ENCODE results near the gene OR51V1. TPM values are rescaled to one million over a fixed set of nuclear protein-coding genes. Genes with fewer than 3 reads are reported as not detected.

Gene OR51V1
- polyA plus RNA-seq, 2 of the 4 experiments (the other 2 are of a cell fraction) = not detected

DNA sequence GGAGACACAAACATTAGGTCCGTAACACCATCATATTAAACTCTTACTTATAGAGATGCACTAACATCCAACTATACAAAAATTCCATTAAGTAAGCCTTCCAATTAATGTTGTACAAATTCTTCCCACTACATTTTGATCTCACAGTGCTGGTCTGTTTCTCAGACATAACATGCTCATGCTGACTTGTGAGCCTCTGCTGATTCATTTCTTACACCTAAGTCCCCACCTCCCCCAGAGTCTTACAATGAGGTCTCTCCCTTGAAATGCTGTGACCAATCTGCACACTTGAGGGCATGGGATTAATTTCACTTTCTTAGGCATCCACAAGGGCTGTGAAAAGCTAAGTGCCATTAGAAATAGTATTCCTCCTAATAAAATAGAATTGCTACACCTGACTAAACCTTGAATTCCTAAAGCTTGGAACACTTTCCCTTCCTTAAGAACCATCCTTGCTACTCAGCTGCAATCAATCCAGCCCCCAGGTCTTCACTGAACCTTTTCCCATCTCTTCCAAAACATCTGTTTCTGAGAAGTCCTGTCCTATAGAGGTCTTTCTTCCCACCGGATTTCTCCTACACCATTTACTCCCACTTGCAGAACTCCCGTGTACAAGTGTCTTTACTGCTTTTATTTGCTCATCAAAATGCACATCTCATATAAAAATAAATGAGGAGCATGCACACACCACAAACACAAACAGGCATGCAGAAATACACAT, 47.1 kb upstream of the OR51V1 start:
- H3K4me2 ChIP-seq = no peak overlapping the region
- CTCF ChIA-PET = no interaction called here
- H3K9me3 ChIP-seq = no peaks in the 10 kb centered on the region
- TF ChIP-seq TFCP2L1 (CRISPR knock-in tag; IDR thresholded peaks at IDR 0.05) = no peak
- no peak for TF ChIP-seq HEYL (CRISPR knock-in tag; IDR thresholded peaks at IDR 0.05)
- TF ChIP-seq, protein P1, sequence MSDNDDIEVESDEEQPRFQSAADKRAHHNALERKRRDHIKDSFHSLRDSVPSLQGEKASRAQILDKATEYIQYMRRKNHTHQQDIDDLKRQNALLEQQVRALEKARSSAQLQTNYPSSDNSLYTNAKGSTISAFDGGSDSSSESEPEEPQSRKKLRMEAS (IDR thresholded peaks at IDR 0.05) = no peak
- TF ChIP-seq KDM1A (IDR thresholded peaks at IDR 0.05; ENCODE audit: low read depth) = no peak
- TF ChIP-seq CBX8 (IDR thresholded peaks at IDR 0.05) = no peak
- no peak for TF ChIP-seq FOSL2 (IDR thresholded peaks at IDR 0.05)
- no peak for TF ChIP-seq FOSL2 (CRISPR knock-in tag; IDR thresholded peaks at IDR 0.05)
- no peak for TF ChIP-seq GATA3 (IDR thresholded peaks at IDR 0.05; ENCODE audit: borderline replicate concordance)
- no peak for TF ChIP-seq RFX5 (IDR thresholded peaks at IDR 0.05)
- TF ChIP-seq ZFP36 (IDR thresholded peaks at IDR 0.05; ENCODE audit: borderline replicate concordance, partially characterized antibody) = no peak
- no peak for TF ChIP-seq EP300 (IDR thresholded peaks at IDR 0.05)
- TF ChIP-seq NFE2L2 (conservative IDR thresholded peaks at IDR 0.05; ENCODE audit: low read length) = no peak
- TF ChIP-seq, protein P2, sequence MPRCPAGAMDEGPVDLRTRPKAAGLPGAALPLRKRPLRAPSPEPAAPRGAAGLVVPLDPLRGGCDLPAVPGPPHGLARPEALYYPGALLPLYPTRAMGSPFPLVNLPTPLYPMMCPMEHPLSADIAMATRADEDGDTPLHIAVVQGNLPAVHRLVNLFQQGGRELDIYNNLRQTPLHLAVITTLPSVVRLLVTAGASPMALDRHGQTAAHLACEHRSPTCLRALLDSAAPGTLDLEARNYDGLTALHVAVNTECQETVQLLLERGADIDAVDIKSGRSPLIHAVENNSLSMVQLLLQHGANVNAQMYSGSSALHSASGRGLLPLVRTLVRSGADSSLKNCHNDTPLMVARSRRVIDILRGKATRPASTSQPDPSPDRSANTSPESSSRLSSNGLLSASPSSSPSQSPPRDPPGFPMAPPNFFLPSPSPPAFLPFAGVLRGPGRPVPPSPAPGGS (IDR thresholded peaks at IDR 0.05) = no peak
- no peak for TF ChIP-seq CBX2 (IDR thresholded peaks at IDR 0.05; ENCODE audit: borderline replicate concordance, low read depth)
- TF ChIP-seq ZC3H11A (IDR thresholded peaks at IDR 0.05) = no peak
- no peak for TF ChIP-seq BHLHE40 (IDR thresholded peaks at IDR 0.05; ENCODE audit: low read depth, low read length)
- no peak for TF ChIP-seq RARB (CRISPR knock-in tag; IDR thresholded peaks at IDR 0.05)
- no peak for TF ChIP-seq FOSB (CRISPR knock-in tag; IDR thresholded peaks at IDR 0.05)
- no peak for TF ChIP-seq CHD2 (IDR thresholded peaks at IDR 0.05; ENCODE audit: low read length, partially characterized antibody)
- TF ChIP-seq, protein P3, sequence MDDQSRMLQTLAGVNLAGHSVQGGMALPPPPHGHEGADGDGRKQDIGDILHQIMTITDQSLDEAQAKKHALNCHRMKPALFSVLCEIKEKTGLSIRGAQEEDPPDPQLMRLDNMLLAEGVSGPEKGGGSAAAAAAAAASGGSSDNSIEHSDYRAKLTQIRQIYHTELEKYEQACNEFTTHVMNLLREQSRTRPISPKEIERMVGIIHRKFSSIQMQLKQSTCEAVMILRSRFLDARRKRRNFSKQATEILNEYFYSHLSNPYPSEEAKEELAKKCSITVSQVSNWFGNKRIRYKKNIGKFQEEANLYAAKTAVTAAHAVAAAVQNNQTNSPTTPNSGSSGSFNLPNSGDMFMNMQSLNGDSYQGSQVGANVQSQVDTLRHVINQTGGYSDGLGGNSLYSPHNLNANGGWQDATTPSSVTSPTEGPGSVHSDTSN (IDR thresholded peaks at IDR 0.05) = no peak
- no peaks in the 10 kb centered on the region for H3K4me1 ChIP-seq
- no peak for FAIRE-seq
- WGBS (ENCODE audit: missing lambda C conversion rate) = 53% methylated on average over 3 of the region's 3 CpGs
- no peak for DNase-seq (ENCODE audit: low read depth in 1 of 2, low spot score in 1 of 2)
- no peak overlapping the region for H3K4me3 ChIP-seq
- H3K27ac ChIP-seq = no peak overlapping the region
- ATAC-seq = no peak
- POLR2A ChIA-PET = no interaction called here

DNA sequence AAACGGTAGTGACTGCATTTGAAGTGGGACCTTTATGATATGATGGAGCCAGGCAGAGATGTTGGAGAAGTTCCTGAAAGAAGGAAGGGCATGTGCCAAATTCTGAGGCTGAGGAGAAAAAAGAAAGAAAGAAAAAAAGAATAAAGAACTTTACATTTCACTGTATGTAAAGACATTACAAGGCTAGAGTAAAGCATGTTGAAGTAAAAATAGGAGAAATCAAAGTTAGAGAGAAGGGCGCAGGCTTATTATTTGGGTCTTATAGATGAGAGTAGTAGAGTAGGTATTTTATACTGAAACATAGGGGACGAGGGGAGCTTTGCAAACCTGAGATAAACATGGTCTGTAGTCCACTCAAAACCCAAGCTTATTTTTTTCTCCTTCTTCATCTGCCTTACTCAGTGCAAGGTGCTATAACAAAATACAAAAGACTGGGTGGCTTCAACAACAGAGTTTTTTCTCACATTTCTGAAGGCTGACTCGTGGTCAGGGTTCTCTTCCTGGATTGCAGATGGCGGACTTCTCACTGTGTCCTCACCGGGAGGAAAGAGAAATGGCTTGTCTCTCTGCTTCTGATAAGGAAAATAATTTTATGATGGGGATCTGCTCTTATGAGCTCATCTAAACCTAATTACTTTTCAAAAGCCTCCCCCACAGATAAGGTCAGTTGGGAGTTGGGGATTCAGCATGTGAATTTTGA, 46.4 kb upstream of the OR51V1 start:
- no peak overlapping the region for H3K4me3 ChIP-seq
- no peak for TF ChIP-seq NR3C1 (IDR thresholded peaks at IDR 0.05)
- TF ChIP-seq, protein P4, sequence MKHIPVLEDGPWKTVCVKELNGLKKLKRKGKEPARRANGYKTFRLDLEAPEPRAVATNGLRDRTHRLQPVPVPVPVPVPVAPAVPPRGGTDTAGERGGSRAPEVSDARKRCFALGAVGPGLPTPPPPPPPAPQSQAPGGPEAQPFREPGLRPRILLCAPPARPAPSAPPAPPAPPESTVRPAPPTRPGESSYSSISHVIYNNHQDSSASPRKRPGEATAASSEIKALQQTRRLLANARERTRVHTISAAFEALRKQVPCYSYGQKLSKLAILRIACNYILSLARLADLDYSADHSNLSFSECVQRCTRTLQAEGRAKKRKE (CRISPR knock-in tag; IDR thresholded peaks at IDR 0.05; ENCODE audit: low read depth) = no peak
- TF ChIP-seq FOSB (CRISPR knock-in tag; IDR thresholded peaks at IDR 0.05) = no peak
- TF ChIP-seq, protein P5, sequence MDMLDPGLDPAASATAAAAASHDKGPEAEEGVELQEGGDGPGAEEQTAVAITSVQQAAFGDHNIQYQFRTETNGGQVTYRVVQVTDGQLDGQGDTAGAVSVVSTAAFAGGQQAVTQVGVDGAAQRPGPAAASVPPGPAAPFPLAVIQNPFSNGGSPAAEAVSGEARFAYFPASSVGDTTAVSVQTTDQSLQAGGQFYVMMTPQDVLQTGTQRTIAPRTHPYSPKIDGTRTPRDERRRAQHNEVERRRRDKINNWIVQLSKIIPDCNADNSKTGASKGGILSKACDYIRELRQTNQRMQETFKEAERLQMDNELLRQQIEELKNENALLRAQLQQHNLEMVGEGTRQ (IDR thresholded peaks at IDR 0.05) = no peak
- TF ChIP-seq, protein P6, sequence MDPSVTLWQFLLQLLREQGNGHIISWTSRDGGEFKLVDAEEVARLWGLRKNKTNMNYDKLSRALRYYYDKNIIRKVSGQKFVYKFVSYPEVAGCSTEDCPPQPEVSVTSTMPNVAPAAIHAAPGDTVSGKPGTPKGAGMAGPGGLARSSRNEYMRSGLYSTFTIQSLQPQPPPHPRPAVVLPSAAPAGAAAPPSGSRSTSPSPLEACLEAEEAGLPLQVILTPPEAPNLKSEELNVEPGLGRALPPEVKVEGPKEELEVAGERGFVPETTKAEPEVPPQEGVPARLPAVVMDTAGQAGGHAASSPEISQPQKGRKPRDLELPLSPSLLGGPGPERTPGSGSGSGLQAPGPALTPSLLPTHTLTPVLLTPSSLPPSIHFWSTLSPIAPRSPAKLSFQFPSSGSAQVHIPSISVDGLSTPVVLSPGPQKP (IDR thresholded peaks at IDR 0.05; ENCODE audit: low read depth, low read length) = no peak
- no peak for TF ChIP-seq MAZ (IDR thresholded peaks at IDR 0.05; ENCODE audit: borderline replicate concordance, low read depth, low read length)
- TF ChIP-seq, protein P3 (IDR thresholded peaks at IDR 0.05) = no peak
- no peak for TF ChIP-seq ZSCAN20 (CRISPR knock-in tag; IDR thresholded peaks at IDR 0.05)
- no peaks in the 10 kb centered on the region for H3K9me3 ChIP-seq
- CTCF ChIA-PET = no interaction called here
- H3K4me2 ChIP-seq = no peak overlapping the region
- WGBS (ENCODE audit: missing lambda C conversion rate) = 43% methylated on average over 6 of the region's 6 CpGs
- no peaks in the 10 kb centered on the region for H3K4me1 ChIP-seq
- ATAC-seq (no peak), FAIRE-seq (no peak), DNase-seq (ENCODE audit: low read depth in 1 of 2, low spot score in 1 of 2) (no peak)
- no peak overlapping the region for H3K27ac ChIP-seq
- POLR2A ChIA-PET = no interaction called here
